A549 (cell line): ENCODE data around the gene BTBD16. TPM values are rescaled to one million over a fixed set of nuclear protein-coding genes. Genes with fewer than 3 reads are reported as not detected.
A peak's percentile ranks its signal among the peaks of the same experiment; 100 is the strongest.

Experiments used
- ATAC-seq, 2 experiments: fragments of 200-7000 bp in 1 of 2; fragments of >200 bp in 1 of 2; cut with Nextera tagmentation in 1 of 2; cut with Tn5 transposase in 1 of 2; 3 replicates each; pipeline versions ENCODE4 v1.8.0 to v1.9.1; 2018 to 2020; ENCODE audit warnings: mild to moderate bottlenecking in 1 of 2, moderate library complexity in 1 of 2
- CTCF ChIA-PET: fragments of 300-600 bp; sonication (Branson Sonifier 250); formaldehyde crosslinking; extraction: SDS; loops from one replicate; lab custom pipeline; 2021; ENCODE audit warnings: antibody characterized with exemption, inconsistent platforms; lab: Yijun Ruan, JAX
- POLR2A ChIA-PET: fragments of 350-600 bp; formaldehyde crosslinking; extraction: SDS; loops from one replicate; lab custom pipeline; 2021; ENCODE audit warnings: antibody characterized with exemption, inconsistent platforms; lab: Yijun Ruan, JAX
- DNase-seq, 2 experiments: peaks; one replicate each; pipeline versions ENCODE4 v3.0.0 to v3.0.0-alpha.2; 2011 to 2016; ENCODE audit warnings: low read depth in 1 of 2, low spot score in 1 of 2
- FAIRE-seq: peaks from 2 replicates; lab custom pipeline; 2011; peaks lifted over from hg19 to GRCh38; lab: Jason Lieb, UNC
- H3K27ac ChIP-seq, 2 experiments: fragments of >200 bp; sonication (Bioruptor Twin); formaldehyde crosslinking; 3 replicates each; pipeline ENCODE4 v1.5.1; 2016 to 2017
- H3K4me1 ChIP-seq: fragments of >200 bp; sonication (Bioruptor Twin); formaldehyde crosslinking; 3 replicates; pipeline ENCODE4 v1.6.1; 2016
- H3K4me2 ChIP-seq: fragments of >200 bp; sonication (Bioruptor Twin); formaldehyde crosslinking; 3 replicates; pipeline ENCODE4 v1.6.1; 2016
- H3K4me3 ChIP-seq: fragments of >200 bp; sonication (Bioruptor Twin); formaldehyde crosslinking; 3 replicates; pipeline ENCODE4 v1.5.1; 2016
- H3K9me3 ChIP-seq: fragments of >200 bp; sonication (Bioruptor Twin); formaldehyde crosslinking; 3 replicates; pipeline ENCODE4 v1.6.1; 2016
- CBX8 ChIP-seq: fragments of 200-600 bp; sonication (generic); IDR thresholded peaks from 2 replicates; pipeline ENCODE4 v1.6.1; 2016
- CHD2 ChIP-seq: fragments of 150-350 bp; IDR thresholded peaks from 2 replicates; pipeline ENCODE4 v1.6.1; 2014; ENCODE audit warnings: low read length; ENCODE audit not compliant: partially characterized antibody
- CTCF ChIP-seq: fragments of >200 bp; sonication (Bioruptor Twin); formaldehyde crosslinking; IDR thresholded peaks from 3 replicates; pipeline ENCODE4 v1.5.1; 2016
- EHF ChIP-seq: fragments of 250-450 bp; sonication (Bioruptor Pico); IDR thresholded peaks from 2 replicates; pipeline ENCODE4 v1.5.0; 2020; ENCODE audit warnings: mild to moderate bottlenecking
- EHMT2 ChIP-seq: fragments of 200-600 bp; sonication (generic); IDR thresholded peaks from 2 replicates; pipeline ENCODE4 v1.6.1; 2016; ENCODE audit warnings: antibody characterized with exemption, low read depth, mild to moderate bottlenecking, moderate library complexity
- FOSL2 ChIP-seq, 2 experiments: fragments of 450-650 bp in 1 of 2; fragments of >200 bp in 1 of 2; sonication (Bioruptor Twin) in 1 of 2; formaldehyde crosslinking; IDR thresholded peaks; 2 replicates each; pipeline versions ENCODE4 v1.5.0 to v1.6.1; 2016 to 2020; ENCODE audit warnings: mild to moderate bottlenecking in 1 of 2, moderate library complexity in 1 of 2
- FOXS1 ChIP-seq: fragments of 250-450 bp; sonication (Bioruptor Pico); IDR thresholded peaks from 2 replicates; pipeline ENCODE4 v1.5.0; 2020; ENCODE audit warnings: mild to moderate bottlenecking, moderate library complexity
- HDAC2 ChIP-seq: fragments of 200-600 bp; sonication (generic); IDR thresholded peaks from 2 replicates; pipeline ENCODE4 v1.6.1; 2016
- HES2 ChIP-seq: fragments of >200 bp; sonication (Bioruptor Twin); formaldehyde crosslinking; IDR thresholded peaks from 2 replicates; pipeline ENCODE4 v1.6.1; 2016
- HEYL ChIP-seq: fragments of 250-450 bp; sonication (Bioruptor Pico); IDR thresholded peaks from 2 replicates; pipeline ENCODE4 v1.8.0; 2021; ENCODE audit warnings: mild to moderate bottlenecking, moderate library complexity
- HOXB13 ChIP-seq: fragments of 250-450 bp; sonication (Bioruptor Pico); IDR thresholded peaks from 2 replicates; pipeline ENCODE4 v1.5.0; 2020; ENCODE audit warnings: low read depth, mild to moderate bottlenecking, moderate library complexity
- JUN ChIP-seq, 2 experiments: fragments of >200 bp; sonication (Bioruptor Twin); formaldehyde crosslinking; IDR thresholded peaks; 2 replicates in 1 of 2; 3 replicates in 1 of 2; pipeline ENCODE4 v1.6.1; 2016 to 2017
- JUNB ChIP-seq: fragments of >200 bp; sonication (Bioruptor Twin); formaldehyde crosslinking; IDR thresholded peaks from 2 replicates; pipeline ENCODE4 v1.6.1; 2016
- KDM1A ChIP-seq: fragments of 200-600 bp; sonication (generic); IDR thresholded peaks from 2 replicates; pipeline ENCODE4 v1.6.1; 2016; ENCODE audit warnings: low read depth, mild to moderate bottlenecking
- NFE2L2 ChIP-seq: fragments of 150-350 bp; conservative IDR thresholded peaks from 2 replicates; pipeline ENCODE4 v1.6.1; 2014; ENCODE audit warnings: low read length
- PBX3 ChIP-seq: IDR thresholded peaks from 2 replicates; pipeline ENCODE4 v1.6.1; 2012
- POLR2A ChIP-seq: IDR thresholded peaks from 2 replicates; pipeline ENCODE4 v1.6.1; 2012; ENCODE audit warnings: mild to moderate bottlenecking, low read length
- RAD21 ChIP-seq, 2 experiments: fragments of >200 bp in 1 of 2; sonication (Bioruptor Twin) in 1 of 2; formaldehyde crosslinking in 1 of 2; IDR thresholded peaks in 1 of 2; conservative IDR thresholded peaks in 1 of 2; 2 replicates in 1 of 2; 3 replicates in 1 of 2; pipeline ENCODE4 v1.6.1; 2012 to 2018; ENCODE audit warnings: inconsistent platforms in 1 of 2
- RARB ChIP-seq: fragments of 250-450 bp; sonication (Bioruptor Pico); IDR thresholded peaks from 2 replicates; pipeline ENCODE4 v1.8.0; 2021; ENCODE audit warnings: mild to moderate bottlenecking, moderate library complexity
- RCOR1 ChIP-seq: fragments of 150-350 bp; IDR thresholded peaks from 2 replicates; pipeline ENCODE4 v1.6.1; 2014; ENCODE audit warnings: antibody characterized with exemption, low read length, low read depth
- REST ChIP-seq: fragments of 200-600 bp; sonication (generic); IDR thresholded peaks from 2 replicates; pipeline ENCODE4 v1.6.1; 2016; ENCODE audit warnings: antibody characterized with exemption, mild to moderate bottlenecking, moderate library complexity
- RFX5 ChIP-seq: fragments of 450-650 bp; IDR thresholded peaks from 2 replicates; pipeline ENCODE4 v1.7.1; 2014; ENCODE audit warnings: antibody characterized with exemption, mild to moderate bottlenecking, moderate library complexity
- SMC3 ChIP-seq: fragments of >200 bp; sonication (Bioruptor Twin); formaldehyde crosslinking; IDR thresholded peaks from 3 replicates; pipeline ENCODE4 v1.6.1; 2018; ENCODE audit warnings: inconsistent platforms
- ZNF302 ChIP-seq: fragments of 250-450 bp; sonication (Bioruptor Pico); IDR thresholded peaks from 2 replicates; pipeline ENCODE4 v1.9.0; 2021; ENCODE audit warnings: inconsistent platforms, mild to moderate bottlenecking, moderate library complexity
- WGBS: methylation state at CpG from one replicate; pipeline ENCODE4 v1.1.6; 2017; ENCODE audit errors: missing lambda C conversion rate; 5-methylcytosine and 5-hydroxymethylcytosine counted together
- polyA plus RNA-seq, 4 experiments: library from polyadenylated mRNA; depleted of rRNA in 3 of 4; stranded (reverse); fragments of >200 nt; fragmentation: RNase III in 1 of 4; extraction: RNeasy Plus Mini Kit Qiagen cat#74134 plus additional on column Dnase treatment in 1 of 4; gene quantifications; 2 replicates in 3 of 4; 3 replicates in 1 of 4; pipeline ENCODE4 v1.2.3, GENCODE V29; 2011 to 2017

The BTBD16 gene
- polyA plus RNA-seq, 2 of the 4 experiments (the other 2 are of a cell fraction) = 0.32 to 2.1 TPM

- FAIRE-seq = no peak
Observed at GRCh38 chr10:122323189-122323588, 52.1 kb downstream of the BTBD16 start.

GRCh38 chr10:122323941-122324675 is 53.0 kb downstream of the BTBD16 start:
- Histone ChIP-seq H3K27ac (peak overlapping the region; percentile 52 to 54; a peak in 5 of 6 replicates), H3K4me2 (peak overlapping the region; percentile 21), H3K9me3 (0 out of 3 replicates have a peak, but pooled peaks cover 3% of the 10 kb centered on the region), H3K4me3 (no peak overlapping the region), H3K4me1 (peaks cover 15% of the 10 kb centered on the region)
- FAIRE-seq (no peak), DNase-seq (peak in 1 of 2 experiments; percentile 54), ATAC-seq (peak; percentile 82 to 84; a peak in 5 of 6 replicates)
- ChIA-PET POLR2A (interaction anchor here (0.7 to 2.2 kb wide), 4 partner anchors 14 to 51 kb away, joined by 3 to 10 read pairs (median 7); partner anchors contain the start of gene PLEKHA1), CTCF (interaction anchor here (0.6 to 3.8 kb wide), 6 partner anchors 9 to 210 kb away, joined by 3 to 22 read pairs (median 8); no protein-coding TSS in a partner anchor)
- no peak for TF ChIP-seq REST
- TF ChIP-seq ZNF302 (CRISPR knock-in tag) = no peak
- 0 out of 2 replicates have a peak, but pooled peaks have one; percentile 36 for TF ChIP-seq JUNB
- TF ChIP-seq FOSL2 (IDR thresholded peaks at IDR 0.05) = 0 out of 2 replicates have a peak, but pooled peaks have one; percentile 39
- TF ChIP-seq FOSL2 (CRISPR knock-in tag; IDR thresholded peaks at IDR 0.05) = peak; percentile 61
- WGBS = 74% methylated on average over 4 of the region's 5 CpGs

More at GRCh38 chr10:122323189-122323588, 52.1 kb downstream of the BTBD16 start:
- Histone ChIP-seq H3K27ac (no peak overlapping the region; a peak in 2 of 6 replicates), H3K9me3 (peaks cover 3% of the 10 kb centered on the region; the same call in 1 of the 3 replicates), H3K4me3 (no peak overlapping the region), H3K4me1 (peaks cover 15% of the 10 kb centered on the region), H3K4me2 (no peak overlapping the region)
- no peak for TF ChIP-seq KDM1A
- no peak for TF ChIP-seq HES2
- no peak for TF ChIP-seq NFE2L2
- no peak for TF ChIP-seq CHD2
- no peak for TF ChIP-seq POLR2A
- no peak for TF ChIP-seq RCOR1
- no peak for TF ChIP-seq CBX8
- no peak for TF ChIP-seq HDAC2
- TF ChIP-seq EHMT2 = no peak
- TF ChIP-seq CTCF = no peak
- TF ChIP-seq HOXB13 = no peak
- no peak for TF ChIP-seq HEYL (CRISPR knock-in tag)
- TF ChIP-seq RARB (CRISPR knock-in tag) = no peak
- TF ChIP-seq PBX3 = no peak
- no peak for TF ChIP-seq EHF (CRISPR knock-in tag)
- no peak for TF ChIP-seq FOXS1 (CRISPR knock-in tag)
- TF ChIP-seq RFX5 = no peak
- TF ChIP-seq SMC3 = no peak
- no peak for TF ChIP-seq JUN (IDR thresholded peaks at IDR 0.05)
- TF ChIP-seq RAD21 (conservative IDR thresholded peaks at IDR 0.05 in 1 of 2, IDR thresholded peaks at IDR 0.05 in 1 of 2) = no peak
- WGBS = 36% methylated on average over 1 of the region's 1 CpG
- ChIA-PET POLR2A (interaction anchor here (1.6 to 2.2 kb wide), 3 partner anchors 13 to 51 kb away, joined by 6 to 10 read pairs (median 8); partner anchors contain the start of gene PLEKHA1), CTCF (interaction anchor here (0.7 to 3.8 kb wide), 6 partner anchors 10 to 112 kb away, joined by 3 to 22 read pairs (median 8); no protein-coding TSS in a partner anchor)
- ATAC-seq (no peak), DNase-seq (no peak)
